ENCODE data around the gene TRERF1.

GRCh38 chr6:42210551-42210950, 241.2 kb downstream of the TRERF1 start:
- TF ChIP-seq, protein P1, sequence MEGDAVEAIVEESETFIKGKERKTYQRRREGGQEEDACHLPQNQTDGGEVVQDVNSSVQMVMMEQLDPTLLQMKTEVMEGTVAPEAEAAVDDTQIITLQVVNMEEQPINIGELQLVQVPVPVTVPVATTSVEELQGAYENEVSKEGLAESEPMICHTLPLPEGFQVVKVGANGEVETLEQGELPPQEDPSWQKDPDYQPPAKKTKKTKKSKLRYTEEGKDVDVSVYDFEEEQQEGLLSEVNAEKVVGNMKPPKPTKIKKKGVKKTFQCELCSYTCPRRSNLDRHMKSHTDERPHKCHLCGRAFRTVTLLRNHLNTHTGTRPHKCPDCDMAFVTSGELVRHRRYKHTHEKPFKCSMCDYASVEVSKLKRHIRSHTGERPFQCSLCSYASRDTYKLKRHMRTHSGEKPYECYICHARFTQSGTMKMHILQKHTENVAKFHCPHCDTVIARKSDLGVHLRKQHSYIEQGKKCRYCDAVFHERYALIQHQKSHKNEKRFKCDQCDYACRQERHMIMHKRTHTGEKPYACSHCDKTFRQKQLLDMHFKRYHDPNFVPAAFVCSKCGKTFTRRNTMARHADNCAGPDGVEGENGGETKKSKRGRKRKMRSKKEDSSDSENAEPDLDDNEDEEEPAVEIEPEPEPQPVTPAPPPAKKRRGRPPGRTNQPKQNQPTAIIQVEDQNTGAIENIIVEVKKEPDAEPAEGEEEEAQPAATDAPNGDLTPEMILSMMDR (IDR thresholded peaks at IDR 0.05): no peak
- TF ChIP-seq EZH2 (IDR thresholded peaks at IDR 0.05): no peak
- no peak for TF ChIP-seq EZH2phosphoT487 (IDR thresholded peaks at IDR 0.05)
